GM12878 (cell line): Measurements from ENCODE around the gene KRTAP22-1. TPM values are rescaled to one million over a fixed set of nuclear protein-coding genes. Genes with fewer than 3 reads are reported as not detected.

Experiments
- ATAC-seq: fragments of 200-7000 bp; cut with Tn5 transposase; 3 replicates; pipeline ENCODE4 v1.9.1; 2020; ENCODE audit warnings: mild to moderate bottlenecking, moderate library complexity
- BruUV-seq: library from RNA; stranded (reverse); fragments of 400-500 nt; replicated peaks from 2 replicates; lab custom pipeline; 2021; lab: Mats Ljungman, UMichigan
- CTCF ChIA-PET: fragments of 300-600 bp; sonication (Branson Sonifier 250); formaldehyde crosslinking; extraction: SDS; loops from one replicate; lab custom pipeline; 2021; ENCODE audit warnings: inconsistent platforms; lab: Yijun Ruan, JAX
- POLR2A ChIA-PET: fragments of 350-600 bp; formaldehyde crosslinking; extraction: SDS; loops from one replicate; lab custom pipeline; 2021; ENCODE audit warnings: inconsistent platforms; lab: Charles Lee
- RAD21 ChIA-PET: fragments of 300-600 bp; sonication (Branson Sonifier 250); formaldehyde crosslinking; loops from one replicate; lab custom pipeline; 2023; ENCODE audit warnings: antibody characterized with exemption; ENCODE audit not compliant: unreplicated experiment; lab: Charles Lee
- SMC1A ChIA-PET: fragments of 300-600 bp; sonication (Branson Sonifier 250); formaldehyde crosslinking; loops from one replicate; lab custom pipeline; 2023; ENCODE audit not compliant: unreplicated experiment, uncharacterized antibody; lab: Charles Lee
- DNase-seq: peaks from one replicate; pipeline ENCODE4 v3.0.0-alpha.2; 2011; ENCODE audit warnings: low read depth, low spot score
- FAIRE-seq: peaks from 3 replicates; lab custom pipeline; 2011; peaks lifted over from hg19 to GRCh38; lab: Jason Lieb, UNC
- H2AFZ ChIP-seq: 2 replicates; pipeline ENCODE4 v1.6.0; 2011; ENCODE audit warnings: low read depth, low read length, control low read depth; ENCODE audit not compliant: control insufficient read depth
- H3K27ac ChIP-seq: 2 replicates; pipeline ENCODE4 v1.5.1; 2011; ENCODE audit warnings: control low read depth; ENCODE audit not compliant: control insufficient read depth, insufficient read depth
- H3K27me3 ChIP-seq, 2 experiments: replicated peaks in 1 of 2; 2 replicates each; pipeline versions ENCODE4 v1.6.0 to v1.6.1; 2011; ENCODE audit warnings: low read length in 1 of 2; ENCODE audit not compliant: control insufficient read depth in 2 of 2, insufficient read depth in 2 of 2
- H3K36me3 ChIP-seq, 2 experiments: 2 replicates each; pipeline ENCODE4 v1.5.1; 2011; ENCODE audit warnings: low read length in 1 of 2; ENCODE audit not compliant: control insufficient read depth in 2 of 2, insufficient read depth in 2 of 2
- H3K4me1 ChIP-seq: 2 replicates; pipeline ENCODE4 v1.6.1; 2011; ENCODE audit warnings: mild to moderate bottlenecking, low read length, moderate library complexity, mixed read lengths; ENCODE audit not compliant: control insufficient read depth, insufficient read depth
- H3K4me2 ChIP-seq: 2 replicates; pipeline ENCODE4 v1.6.0; 2011; ENCODE audit warnings: control low read depth; ENCODE audit not compliant: control insufficient read depth, insufficient read depth
- H3K4me3 ChIP-seq: fragments of 200-600 bp; sonication (generic); 2 replicates; pipeline ENCODE4 v1.5.1; 2016
- H3K79me2 ChIP-seq: 2 replicates; pipeline ENCODE4 v1.6.0; 2011; ENCODE audit warnings: low read length; ENCODE audit not compliant: control insufficient read depth, insufficient read depth
- H3K9ac ChIP-seq: 2 replicates; pipeline ENCODE4 v1.8.0; 2011; ENCODE audit warnings: low read length, control low read depth, mixed read lengths; ENCODE audit not compliant: control insufficient read depth, insufficient read depth
- H3K9me3 ChIP-seq: replicated peaks from 3 replicates; pipeline ENCODE4 v1.5.1; 2011; ENCODE audit warnings: mild to moderate bottlenecking, low read length; ENCODE audit not compliant: control insufficient read depth, insufficient read depth
- H4K20me1 ChIP-seq: 2 replicates; pipeline ENCODE4 v1.6.0; 2011; ENCODE audit not compliant: control insufficient read depth, insufficient read depth
- ASH2L ChIP-seq: fragments of 300-600, 200-600 bp; sonication (generic); IDR thresholded peaks from 2 replicates; pipeline ENCODE4 v1.6.1; 2017; ENCODE audit warnings: low read depth, mild to moderate bottlenecking, borderline replicate concordance
- ATF7 ChIP-seq: fragments of 450-650 bp; IDR thresholded peaks from 2 replicates; pipeline ENCODE4 v1.6.1; 2016; ENCODE audit warnings: low read depth, mild to moderate bottlenecking
- BMI1 ChIP-seq: fragments of 450-650 bp; IDR thresholded peaks from 2 replicates; pipeline ENCODE4 v1.6.1; 2016; ENCODE audit warnings: mild to moderate bottlenecking, moderate library complexity, borderline replicate concordance
- CEBPB ChIP-seq, 2 experiments: fragments of 150-350 bp in 1 of 2; IDR thresholded peaks; 2 replicates each; pipeline ENCODE4 v1.6.1; 2012 to 2014; ENCODE audit warnings: low read depth in 2 of 2, low read length in 2 of 2, borderline replicate concordance in 1 of 2, inconsistent platforms in 1 of 2
- EED ChIP-seq: sonication (generic); IDR thresholded peaks from 2 replicates; pipeline ENCODE4 v1.6.1; 2016; ENCODE audit warnings: antibody characterized with exemption, low read depth
- ESRRA ChIP-seq: IDR thresholded peaks from 2 replicates; pipeline ENCODE4 v1.6.1; 2012; ENCODE audit warnings: mild to moderate bottlenecking, low read length, improper control_type of control experiment
- ETV6 ChIP-seq, 2 experiments: fragments of 450-650 bp in 1 of 2; IDR thresholded peaks in 1 of 2; conservative IDR thresholded peaks in 1 of 2; 2 replicates each; pipeline ENCODE4 v1.6.1; 2014; ENCODE audit warnings: antibody characterized with exemption in 1 of 2, borderline replicate concordance in 1 of 2, low read depth in 1 of 2, mild to moderate bottlenecking in 1 of 2, moderate library complexity in 1 of 2
- MEF2B ChIP-seq: fragments of 450-650 bp; IDR thresholded peaks from 2 replicates; pipeline ENCODE4 v1.6.1; 2018; ENCODE audit warnings: mild to moderate bottlenecking, moderate library complexity; ENCODE audit not compliant: partially characterized antibody, poor library complexity, severe bottlenecking
- MLLT1 ChIP-seq: fragments of 450-650 bp; IDR thresholded peaks from 2 replicates; pipeline ENCODE4 v1.6.1; 2016; ENCODE audit warnings: mild to moderate bottlenecking
- MXI1 ChIP-seq: fragments of 150-350 bp; IDR thresholded peaks from 2 replicates; pipeline ENCODE4 v1.6.1; 2011; ENCODE audit warnings: low read depth, mild to moderate bottlenecking, inconsistent platforms, low read length, improper control_type of control experiment
- NFIC ChIP-seq: IDR thresholded peaks from 2 replicates; pipeline ENCODE4 v1.6.1; 2012; ENCODE audit warnings: low read depth, mild to moderate bottlenecking, inconsistent platforms, low read length, moderate library complexity
- NFYB ChIP-seq: IDR thresholded peaks from 2 replicates; pipeline ENCODE4 v1.6.1; 2011; ENCODE audit warnings: low read depth, mild to moderate bottlenecking, low read length, improper control_type of control experiment, moderate library complexity; ENCODE audit not compliant: insufficient read depth
- NR2C2 ChIP-seq: IDR thresholded peaks from 2 replicates; pipeline ENCODE4 v1.6.1; 2011; ENCODE audit warnings: borderline replicate concordance, low read depth; ENCODE audit not compliant: control insufficient read depth, insufficient read length
- PML ChIP-seq: IDR thresholded peaks from 2 replicates; pipeline ENCODE4 v1.6.1; 2012; ENCODE audit warnings: low read length, inconsistent platforms
- POLR2A ChIP-seq: IDR thresholded peaks from 2 replicates; pipeline ENCODE4 v1.6.1; 2011; ENCODE audit warnings: low read depth, mild to moderate bottlenecking, low read length
- SMAD5 ChIP-seq: IDR thresholded peaks from 2 replicates; pipeline ENCODE4 v1.6.1; 2016; ENCODE audit warnings: antibody characterized with exemption, low read depth
- TAF1 ChIP-seq: IDR thresholded peaks from 2 replicates; pipeline ENCODE4 v1.6.1; 2011; ENCODE audit warnings: mild to moderate bottlenecking, low read depth, low read length, borderline replicate concordance
- TBL1XR1 ChIP-seq: IDR thresholded peaks from 2 replicates; pipeline ENCODE4 v1.6.1; 2012; ENCODE audit warnings: low read depth, low read length, improper control_type of control experiment
- ZBTB4 ChIP-seq: fragments of 450-650 bp; formaldehyde crosslinking; IDR thresholded peaks from 2 replicates; pipeline ENCODE4 v1.4.0; 2022; ENCODE audit warnings: mild to moderate bottlenecking, moderate library complexity
- WGBS: methylation state at CpG from one replicate; pipeline ENCODE4 v1.1.6; 2016; ENCODE audit warnings: low lambda C conversion rate; ENCODE audit not compliant: insufficient replicate concordance, insufficient coverage; ENCODE audit errors: missing lambda C conversion rate; 5-methylcytosine and 5-hydroxymethylcytosine counted together
- in situ Hi-C: fragments of 300-500 bp; cut with MboI; formaldehyde crosslinking; loops from 9 replicates; pipeline ENCODE4 v1.14.3; 2018; ENCODE audit warnings: mixed read lengths
- intact Hi-C: fragments of 100-400 bp; cut with micrococcal nuclease; formaldehyde crosslinking; loops from one replicate; pipeline ENCODE4 v1.14.2; 2022; ENCODE audit not compliant: unreplicated experiment
- polyA plus RNA-seq, 11 experiments: library from polyadenylated mRNA; depleted of rRNA in 4 of 11; unstranded in 6 of 11; stranded (reverse) in 5 of 11; fragments of >200 nt; fragmentation: Nextera tagmentation in 4 of 11; fragmentation: Illumina TruSeq in 1 of 11; extraction: Ambion mirVana in 4 of 11; extraction: Trizol in 1 of 11; gene quantifications; 1 replicate in 1 of 11; 2 replicates in 10 of 11; pipeline versions ENCODE4 v1.2.1 to v1.2.3, GENCODE V29; 2011 to 2016; ENCODE audit warnings: inconsistent platforms in 2 of 11, missing spikeins in 2 of 11, low read depth in 1 of 11
- total RNA-seq, 4 experiments: library from RNA; depleted of rRNA in 3 of 4; stranded (reverse); fragments of >200 nt in 3 of 4; fragmentation: Illumina TruSeq in 1 of 4; extraction: Trizol in 1 of 4; gene quantifications; 2 replicates each; pipeline versions ENCODE4 v1.2.1 to v1.2.3, GENCODE V29; 2013 to 2021

The KRTAP22-1 gene
- total and polyA plus RNA-seq, 10 of the 15 experiments (the other 5 are each of a cell fraction or from before 2014, with no cell fraction given) = not detected

GRCh38 chr21:30623362-30623761 lies 22.5 kb downstream of the KRTAP22-1 start (continued):
- no peak for TF ChIP-seq MEF2B
- TF ChIP-seq NFIC = no peak
- TF ChIP-seq ZBTB4 (CRISPR knock-in tag) = no peak
- no peak for TF ChIP-seq ETV6 (conservative IDR thresholded peaks at IDR 0.05 in 1 of 2, IDR thresholded peaks at IDR 0.05 in 1 of 2; ENCODE audit: borderline replicate concordance in 1 of 2, low read depth in 1 of 2)
- TF ChIP-seq TBL1XR1 = no peak
- no peak for TF ChIP-seq EED

- CTCF ChIA-PET = no interaction called here
- WGBS = 10% methylated on average over 4 of the region's 4 CpGs
Observed at GRCh38 chr21:30625449-30626165, 24.7 kb downstream of the KRTAP22-1 start.

More at GRCh38 chr21:30625449-30626165, 24.7 kb downstream of the KRTAP22-1 start:
- Histone ChIP-seq H3K79me2 (no peaks in the 10 kb centered on the region), H3K9ac (no peak overlapping the region), H3K4me3 (no peak overlapping the region), H4K20me1 (no peaks in the 10 kb centered on the region), H3K27me3 (no peaks in the 10 kb centered on the region), H3K4me1 (no peaks in the 10 kb centered on the region), H3K27ac (no peak overlapping the region), H3K36me3 (no peaks in the 10 kb centered on the region), H2AFZ (no peak overlapping the region), H3K4me2 (no peak overlapping the region), H3K9me3 (no peaks in the 10 kb centered on the region; the same call in 2 of the 3 replicates)
- intact Hi-C loops = no loop called here
- DNase-seq = no peak
- FAIRE-seq = no peak
- no peak for ATAC-seq
- RAD21 ChIA-PET = no interaction called here
- no peak for TF ChIP-seq CEBPB (IDR thresholded peaks at IDR 0.05; ENCODE audit: borderline replicate concordance in 1 of 2, low read depth in 2 of 2, low read length in 2 of 2)
- no peak for TF ChIP-seq TAF1
- TF ChIP-seq ATF7 = no peak
- no peak for TF ChIP-seq NR2C2
- TF ChIP-seq SMAD5 = no peak
- TF ChIP-seq BMI1 = no peak
- no peak for TF ChIP-seq MXI1
- no peak for TF ChIP-seq MLLT1
- TF ChIP-seq POLR2A = no peak
- no peak for TF ChIP-seq NFYB
- no peak for TF ChIP-seq ESRRA
- TF ChIP-seq PML = no peak
- no peak for TF ChIP-seq ASH2L
- no peak for TF ChIP-seq ETV6 (conservative IDR thresholded peaks at IDR 0.05 in 1 of 2, IDR thresholded peaks at IDR 0.05 in 1 of 2; ENCODE audit: borderline replicate concordance in 1 of 2, low read depth in 1 of 2)
- BruUV-seq = no TSS peak
- POLR2A ChIA-PET = no interaction called here
- in situ Hi-C loops = no loop called here
- SMC1A ChIA-PET = no interaction called here
